T-helper 9 cell (primary cell): ENCODE measurements around the gene CRYBB1.
"Not testable (repeated sequence)": the region's sequence is repeated elsewhere in the genome, so short reads cannot be mapped to it uniquely, and the experiment has no call there.

Experiments used
- DNase-seq: peaks from one replicate; pipeline ENCODE4 v3.0.0-alpha.2; 2020

The CRYBB1 gene

GRCh38 chr22:26635117-26635516 lies 17.3 kb upstream of the CRYBB1 start:
- no peak for DNase-seq

- no peak for DNase-seq
Measured at GRCh38 chr22:26634189-26634588, 16.4 kb upstream of the CRYBB1 start.

GRCh38 chr22:26632422-26633155 lies 14.8 kb upstream of the CRYBB1 start:
- no peak for DNase-seq

GRCh38 chr22:26631282-26631681 lies 13.5 kb upstream of the CRYBB1 start:
- DNase-seq = no peak

- no peak for DNase-seq
Measured at GRCh38 chr22:26629988-26630761, 12.3 kb upstream of the CRYBB1 start.

DNA sequence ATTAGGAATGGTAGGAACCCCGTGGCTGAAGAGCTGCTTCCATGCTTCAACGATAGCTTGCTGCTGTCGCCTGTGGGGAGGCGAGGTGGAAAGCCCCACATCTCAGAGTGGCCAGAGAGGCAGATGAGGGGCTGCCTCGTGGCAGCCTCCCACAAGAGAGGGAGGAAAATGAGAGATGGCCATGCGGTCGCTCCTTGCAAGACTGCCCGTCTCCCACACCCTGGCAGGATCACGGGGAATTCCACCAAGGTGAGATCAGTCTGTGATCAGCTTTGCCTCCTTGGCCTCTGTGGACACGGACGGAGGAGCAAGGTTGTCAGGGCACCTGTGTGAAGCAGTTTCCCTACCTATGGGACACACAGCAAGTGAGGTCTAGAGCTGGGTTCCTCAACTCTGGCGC lies 7.0 kb upstream of the CRYBB1 start:
- no peak for DNase-seq

GRCh38 chr22:26623984-26624383 lies 6.2 kb upstream of the CRYBB1 start:
- DNase-seq = no peak

GRCh38 chr22:26621663-26622062 lies 3.8 kb upstream of the CRYBB1 start, which contains the start of gene CRYBA4:
Gene CRYBA4, plus strand, starts transcription at chr22:26621963. Its CDS starts 634 bp downstream, at chr22:26622597.
- DNase-seq = no peak

DNA sequence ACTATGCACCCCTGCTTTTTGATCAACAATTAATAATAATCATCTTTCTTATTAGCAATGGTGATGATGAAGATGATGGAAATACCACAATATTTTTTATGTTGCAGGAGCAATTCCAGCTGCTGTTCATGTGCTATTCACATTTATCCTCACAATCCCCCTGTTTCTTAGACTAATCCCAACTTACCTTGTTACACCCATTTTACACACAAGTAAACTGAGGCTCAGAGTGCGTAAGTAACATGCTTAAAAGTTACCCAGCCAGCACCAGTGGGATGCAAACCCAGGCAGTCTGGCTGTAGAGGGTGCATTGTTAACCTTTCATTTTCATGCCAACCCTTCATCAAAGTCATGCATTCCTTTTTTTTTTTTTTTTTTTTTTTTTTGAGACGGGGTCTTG lies 2.4 kb upstream of the CRYBB1 start:
- DNase-seq = no peak

DNA sequence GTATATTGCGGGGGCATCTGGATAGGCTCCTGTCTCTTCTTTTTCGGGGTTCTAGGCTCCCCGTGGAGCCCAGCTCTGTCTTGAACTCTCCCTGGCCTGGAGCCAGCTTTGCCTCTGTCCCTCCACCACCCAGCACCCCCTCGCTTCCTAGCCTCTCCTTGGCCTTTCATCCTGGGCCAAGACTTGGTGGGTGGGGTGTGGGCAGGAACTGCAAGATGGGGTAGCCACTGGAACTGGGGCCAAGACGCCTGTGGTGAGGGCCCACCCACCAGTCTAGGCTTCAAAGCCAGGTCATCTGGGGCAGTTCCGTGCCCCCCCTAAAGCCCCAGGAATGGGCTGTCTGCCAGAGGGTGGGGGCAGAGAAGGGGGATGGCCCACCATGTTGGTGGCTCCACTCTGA lies 1.7 kb upstream of the CRYBB1 start:
- DNase-seq = no peak

DNA sequence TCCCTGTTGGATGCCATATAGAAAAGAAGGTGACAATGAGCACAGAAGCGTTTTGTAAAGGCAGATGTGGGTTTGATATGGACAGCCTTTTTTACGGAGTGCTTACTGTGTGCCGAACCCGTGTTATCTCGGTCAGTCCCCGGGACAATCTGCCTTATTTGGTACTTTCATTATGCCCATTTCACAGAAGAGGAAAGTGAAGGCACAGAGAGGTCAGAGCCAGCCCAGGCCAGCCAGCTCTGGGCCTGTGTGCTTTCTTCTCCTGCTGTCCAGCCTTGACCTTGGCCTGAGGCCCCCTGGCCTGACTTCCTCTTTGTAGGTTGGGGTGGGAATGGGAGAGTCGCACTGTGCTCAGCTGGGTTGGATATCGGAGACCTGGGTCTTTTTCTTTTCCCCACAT lies 628 bp upstream of the CRYBB1 start:
- DNase-seq = no peak

GRCh38 chr22:26616650-26617049 lies 1.2 kb downstream of the CRYBB1 start:
- no peak for DNase-seq

GRCh38 chr22:26615830-26616435 lies 1.9 kb downstream of the CRYBB1 start:
- DNase-seq = no peak

GRCh38 chr22:26615149-26615548 lies 2.7 kb downstream of the CRYBB1 start:
- no peak for DNase-seq

- no peak for DNase-seq
Measured at GRCh38 chr22:26614322-26614721, 3.5 kb downstream of the CRYBB1 start.

- DNase-seq = not testable (repeated sequence)
Measured at GRCh38 chr22:26613753-26614152, 4.1 kb downstream of the CRYBB1 start.

DNA sequence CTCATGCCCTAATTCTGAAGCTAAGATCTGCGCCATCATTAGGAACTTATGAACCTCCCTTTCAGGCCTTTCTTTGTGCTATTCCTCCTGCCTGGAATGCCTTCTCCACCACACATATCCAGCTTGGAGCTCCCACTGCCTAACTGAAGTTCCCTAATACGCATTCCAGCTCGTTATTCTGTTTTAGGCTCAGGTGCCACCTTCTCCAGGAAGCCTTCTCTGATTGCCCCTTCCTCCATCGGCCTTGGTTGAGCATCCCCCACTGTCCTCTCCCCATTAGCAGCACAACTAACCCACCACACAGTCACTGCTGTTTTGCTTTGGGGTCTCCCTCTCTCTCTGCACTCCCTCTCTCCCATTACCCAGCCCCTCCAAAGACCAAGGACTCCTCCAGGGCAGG lies 5.2 kb downstream of the CRYBB1 start:
- no peak for DNase-seq

GRCh38 chr22:26610996-26611395 lies 6.8 kb downstream of the CRYBB1 start:
- no peak for DNase-seq

- DNase-seq = no peak
Measured at GRCh38 chr22:26610072-26610958, 7.5 kb downstream of the CRYBB1 start.

DNA sequence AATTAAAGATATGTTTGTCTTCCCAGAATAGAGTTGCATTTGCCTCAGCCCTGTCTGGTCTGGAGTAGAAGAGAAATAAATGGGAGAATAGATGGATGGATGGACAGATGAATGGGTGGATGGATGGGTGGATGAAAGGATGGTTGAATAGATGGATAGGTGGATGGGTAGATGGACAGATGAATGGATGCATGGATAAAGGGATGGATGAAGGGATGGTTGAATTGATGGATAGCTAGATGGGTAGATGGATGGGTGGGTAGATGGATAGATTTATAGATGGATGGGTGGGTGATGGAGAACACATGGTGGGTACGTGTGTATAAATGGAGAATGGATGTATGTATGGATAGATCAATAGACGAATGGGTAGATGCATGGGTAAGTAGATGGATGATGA lies 8.5 kb downstream of the CRYBB1 start:
- no peak for DNase-seq

DNA sequence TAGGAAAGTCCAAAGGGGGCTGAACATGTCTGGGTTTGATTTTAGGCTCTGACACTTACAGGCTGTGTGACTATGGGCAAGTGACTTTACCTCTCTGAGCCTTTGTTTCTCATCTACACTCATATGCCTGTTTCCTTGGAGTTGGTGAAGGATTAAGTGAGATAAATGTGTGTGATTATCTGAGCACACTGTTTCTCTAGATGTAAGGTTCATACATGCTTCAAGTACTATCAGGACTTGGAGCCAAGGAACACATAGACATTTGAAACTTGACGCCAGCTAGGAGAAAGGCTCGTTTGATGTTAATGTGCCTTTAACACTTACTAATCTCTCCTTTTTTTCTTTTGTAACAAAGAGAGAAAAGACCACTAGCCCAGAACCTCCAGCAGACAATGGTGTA lies 9.7 kb downstream of the CRYBB1 start:
- no peak for DNase-seq

DNA sequence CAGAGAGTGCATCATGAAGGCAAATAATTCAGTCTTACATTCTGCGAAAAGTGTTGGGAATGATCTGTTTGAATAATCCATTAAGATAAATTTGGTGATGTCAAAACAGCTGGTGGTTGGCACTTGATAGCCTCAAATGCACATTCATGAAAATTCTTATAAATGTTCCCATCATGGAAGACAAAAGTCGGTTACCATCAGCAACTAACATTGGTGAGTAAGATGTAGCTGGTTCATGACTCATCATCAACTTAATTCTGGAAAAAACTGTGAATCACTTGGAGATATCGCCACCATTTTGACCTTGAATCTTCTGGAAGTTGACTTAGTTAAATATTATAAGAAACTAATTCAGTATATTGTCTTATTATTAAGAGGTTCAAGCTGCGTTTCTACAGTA lies 11.2 kb downstream of the CRYBB1 start:
- no peak for DNase-seq

GRCh38 chr22:26604368-26604767 lies 13.5 kb downstream of the CRYBB1 start:
- DNase-seq = no peak
